GM12878 (cell line): ENCODE data around the gene NCKAP5. TPM values are rescaled to one million over a fixed set of nuclear protein-coding genes. Genes with fewer than 3 reads are reported as not detected.

Source experiments
- BCLAF1 ChIP-seq: fragments of 450-650 bp; IDR thresholded peaks from 2 replicates; pipeline ENCODE4 v1.6.1; 2017; ENCODE audit warnings: antibody characterized with exemption, mild to moderate bottlenecking, moderate library complexity
- CEBPB ChIP-seq, 2 experiments: fragments of 150-350 bp in 1 of 2; IDR thresholded peaks; 2 replicates each; pipeline ENCODE4 v1.6.1; 2012 to 2014; ENCODE audit warnings: low read depth in 2 of 2, low read length in 2 of 2, borderline replicate concordance in 1 of 2, inconsistent platforms in 1 of 2
- KAT2A ChIP-seq: conservative IDR thresholded peaks from 2 replicates; pipeline ENCODE4 v1.6.1; 2011; ENCODE audit warnings: low read depth, low read length; ENCODE audit not compliant: control insufficient read depth
- MTA2 ChIP-seq: fragments of 450-650 bp; IDR thresholded peaks from 2 replicates; pipeline ENCODE4 v1.6.1; 2016; ENCODE audit warnings: low read depth, mild to moderate bottlenecking, moderate library complexity
- YBX1 ChIP-seq: fragments of 450-650 bp; IDR thresholded peaks from 2 replicates; pipeline ENCODE4 v1.6.1; 2016; ENCODE audit warnings: antibody characterized with exemption
- polyA plus RNA-seq, 11 experiments: library from polyadenylated mRNA; depleted of rRNA in 4 of 11; unstranded in 6 of 11; stranded (reverse) in 5 of 11; fragments of >200 nt; fragmentation: Nextera tagmentation in 4 of 11; fragmentation: Illumina TruSeq in 1 of 11; extraction: Ambion mirVana in 4 of 11; extraction: Trizol in 1 of 11; gene quantifications; 1 replicate in 1 of 11; 2 replicates in 10 of 11; pipeline versions ENCODE4 v1.2.1 to v1.2.3, GENCODE V29; 2011 to 2016; ENCODE audit warnings: inconsistent platforms in 2 of 11, missing spikeins in 2 of 11, low read depth in 1 of 11
- total RNA-seq, 4 experiments: library from RNA; depleted of rRNA in 3 of 4; stranded (reverse); fragments of >200 nt in 3 of 4; fragmentation: Illumina TruSeq in 1 of 4; extraction: Trizol in 1 of 4; gene quantifications; 2 replicates each; pipeline versions ENCODE4 v1.2.1 to v1.2.3, GENCODE V29; 2013 to 2021
- TF ChIP-seq, protein P1 (sequence below): fragments of 450-650 bp; IDR thresholded peaks from 2 replicates; pipeline ENCODE4 v1.6.1; 2017; ENCODE audit warnings: mild to moderate bottlenecking, moderate library complexity

NCKAP5 gene
- total and polyA plus RNA-seq, 10 of the 15 experiments (the other 5 are each of a cell fraction or from before 2014, with no cell fraction given) = 0.06 to 0.44 (median 0.16) TPM

GRCh38 chr2:133476931-133477615 lies 91.2 kb downstream of the NCKAP5 start (continued):
- TF ChIP-seq, protein P1, sequence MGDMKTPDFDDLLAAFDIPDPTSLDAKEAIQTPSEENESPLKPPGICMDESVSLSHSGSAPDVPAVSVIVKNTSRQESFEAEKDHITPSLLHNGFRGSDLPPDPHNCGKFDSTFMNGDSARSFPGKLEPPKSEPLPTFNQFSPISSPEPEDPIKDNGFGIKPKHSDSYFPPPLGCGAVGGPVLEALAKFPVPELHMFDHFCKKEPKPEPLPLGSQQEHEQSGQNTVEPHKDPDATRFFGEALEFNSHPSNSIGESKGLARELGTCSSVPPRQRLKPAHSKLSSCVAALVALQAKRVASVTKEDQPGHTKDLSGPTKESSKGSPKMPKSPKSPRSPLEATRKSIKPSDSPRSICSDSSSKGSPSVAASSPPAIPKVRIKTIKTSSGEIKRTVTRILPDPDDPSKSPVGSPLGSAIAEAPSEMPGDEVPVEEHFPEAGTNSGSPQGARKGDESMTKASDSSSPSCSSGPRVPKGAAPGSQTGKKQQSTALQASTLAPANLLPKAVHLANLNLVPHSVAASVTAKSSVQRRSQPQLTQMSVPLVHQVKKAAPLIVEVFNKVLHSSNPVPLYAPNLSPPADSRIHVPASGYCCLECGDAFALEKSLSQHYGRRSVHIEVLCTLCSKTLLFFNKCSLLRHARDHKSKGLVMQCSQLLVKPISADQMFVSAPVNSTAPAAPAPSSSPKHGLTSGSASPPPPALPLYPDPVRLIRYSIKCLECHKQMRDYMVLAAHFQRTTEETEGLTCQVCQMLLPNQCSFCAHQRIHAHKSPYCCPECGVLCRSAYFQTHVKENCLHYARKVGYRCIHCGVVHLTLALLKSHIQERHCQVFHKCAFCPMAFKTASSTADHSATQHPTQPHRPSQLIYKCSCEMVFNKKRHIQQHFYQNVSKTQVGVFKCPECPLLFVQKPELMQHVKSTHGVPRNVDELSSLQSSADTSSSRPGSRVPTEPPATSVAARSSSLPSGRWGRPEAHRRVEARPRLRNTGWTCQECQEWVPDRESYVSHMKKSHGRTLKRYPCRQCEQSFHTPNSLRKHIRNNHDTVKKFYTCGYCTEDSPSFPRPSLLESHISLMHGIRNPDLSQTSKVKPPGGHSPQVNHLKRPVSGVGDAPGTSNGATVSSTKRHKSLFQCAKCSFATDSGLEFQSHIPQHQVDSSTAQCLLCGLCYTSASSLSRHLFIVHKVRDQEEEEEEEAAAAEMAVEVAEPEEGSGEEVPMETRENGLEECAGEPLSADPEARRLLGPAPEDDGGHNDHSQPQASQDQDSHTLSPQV = no peak
- TF ChIP-seq KAT2A (no peak), CEBPB (IDR thresholded peaks at IDR 0.05; ENCODE audit: borderline replicate concordance in 1 of 2, low read depth in 2 of 2, low read length in 2 of 2) (no peak), YBX1 (no peak), MTA2 (no peak), BCLAF1 (no peak)
